Upper lobe of left lung (tissue), 6 donors: Measurements from ENCODE around the gene SPOCK1. TPM values are rescaled to one million over a fixed set of nuclear protein-coding genes. Genes with fewer than 3 reads are reported as not detected.
"Not testable (repeated sequence)": the region's sequence is repeated elsewhere in the genome, so short reads cannot be mapped to it uniquely, and the experiment has no call there.

Experiments
- ATAC-seq, 2 donors: fragments of 200-7000 bp; cut with Tn5 transposase; one replicate each; pipeline ENCODE4 v1.9.1; 2022; ENCODE audit warnings: mild to moderate bottlenecking in 2 of 2, moderate library complexity in 2 of 2; ENCODE audit not compliant: low FRiP score in 2 of 2
- DNase-seq, 2 donors: peaks; one replicate each; pipeline ENCODE4 v3.0.0-alpha.2; 2019 to 2020
- H3K27ac ChIP-seq, 4 donors: fragments of 200-600 bp; sonication (generic); one replicate each; pipeline ENCODE4 v1.5.1; 2016 to 2019
- H3K27me3 ChIP-seq, 4 donors: fragments of 200-600 bp; sonication (generic); one replicate each; pipeline ENCODE4 v1.5.1; 2017 to 2019
- H3K36me3 ChIP-seq, 4 donors: fragments of 200-600 bp; sonication (generic); one replicate each; pipeline ENCODE4 v1.5.1; 2016 to 2019
- H3K4me1 ChIP-seq, 4 donors: fragments of 200-600 bp; sonication (generic); one replicate each; pipeline ENCODE4 v1.5.1; 2018 to 2019
- H3K4me3 ChIP-seq, 4 donors: fragments of 200-600 bp; sonication (generic); one replicate each; pipeline ENCODE4 v1.5.1; 2017 to 2019; ENCODE audit warnings: mild to moderate bottlenecking in 2 of 4, moderate library complexity in 1 of 4
- H3K9me3 ChIP-seq, 4 donors: fragments of 200-600 bp; sonication (generic); one replicate each; pipeline ENCODE4 v1.5.1; 2018 to 2019
- EP300 ChIP-seq, 4 donors: sonication (generic); formaldehyde crosslinking; IDR thresholded peaks; one replicate each; pipeline ENCODE4 v1.5.1; 2017; ENCODE audit warnings: antibody characterized with exemption in 4 of 4, control low read depth in 2 of 4
- POLR2A ChIP-seq, 4 donors: fragments of 450-650 bp; IDR thresholded peaks; one replicate each; pipeline ENCODE4 v1.5.1; 2016 to 2017; ENCODE audit warnings: antibody characterized with exemption in 4 of 4, mild to moderate bottlenecking in 2 of 4
- POLR2AphosphoS5 ChIP-seq, 2 donors: sonication (generic); formaldehyde crosslinking; IDR thresholded peaks; one replicate each; pipeline ENCODE4 v1.5.1; 2017; ENCODE audit warnings: antibody characterized with exemption in 2 of 2
- WGBS, 2 donors: methylation state at CpG; one replicate each; pipeline ENCODE4 v1.1.5; 2017 to 2018; 5-methylcytosine and 5-hydroxymethylcytosine counted together
- total RNA-seq, 6 donors: library from RNA; depleted of rRNA in 4 of 6; stranded (reverse); fragments of >200 nt in 4 of 6; gene quantifications; one replicate each; pipeline versions ENCODE4 v1.1.0 to v1.2.1, GENCODE V29; 2016 to 2021
- TF ChIP-seq, protein P1 (sequence below), 6 experiments: fragments of 450-650 bp in 4 of 6; fragments of 200-600 bp in 2 of 6; sonication (generic) in 2 of 6; IDR thresholded peaks; one replicate each; pipeline ENCODE4 v1.5.1; 2016 to 2019; ENCODE audit warnings: antibody characterized with exemption in 6 of 6
- donor health status: DM: no; HTN: no; CAD: no; lungs with moderate emphysema.
- donor health status: DM: no; HTN: yes; CAD: no; lungs with severe emphysema.

SPOCK1 gene
- total RNA-seq, 6 donors from 2014 or later, result 0.33 to 16.6 (median 2.0) TPM; not detected in 1

DNA sequence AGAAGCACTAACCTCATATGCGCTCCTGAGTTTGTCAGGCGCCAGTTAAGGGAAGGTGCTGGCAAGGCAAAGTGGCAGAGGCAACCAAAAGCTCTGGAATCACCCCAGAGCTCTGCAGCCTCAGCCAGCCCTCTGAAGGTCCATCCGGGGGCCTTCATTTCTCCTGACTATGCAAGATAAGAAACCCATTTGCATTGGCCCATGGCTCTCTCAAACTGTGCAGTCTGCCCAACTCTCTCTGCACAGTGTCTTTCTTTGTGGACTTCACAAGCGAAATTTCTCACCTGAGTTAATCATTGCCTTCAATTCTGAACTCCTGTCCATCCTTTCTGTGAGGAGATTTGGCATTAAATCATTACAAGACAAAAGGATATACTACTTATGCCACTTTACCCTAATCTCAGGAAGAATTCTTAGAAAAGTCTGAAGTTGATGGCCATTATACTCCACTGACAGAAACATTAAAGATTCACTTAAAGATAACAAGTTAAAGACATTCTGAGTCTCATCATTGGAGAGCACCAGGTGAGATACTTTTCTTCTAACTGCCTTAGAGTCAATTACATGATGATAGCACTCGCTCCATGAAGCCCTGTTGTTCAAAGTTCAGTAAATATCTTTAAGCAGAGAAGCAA lies 235.6 kb downstream of the SPOCK1 start:
- Histone ChIP-seq H3K27ac (no peak overlapping the region), H3K9me3 (no peaks in the 10 kb centered on the region), H3K4me1 (no peaks in the 10 kb centered on the region), H3K27me3 (no peaks in the 10 kb centered on the region), H3K36me3 (no peaks in the 10 kb centered on the region), H3K4me3 (no peak overlapping the region)
- no peak for TF ChIP-seq POLR2AphosphoS5 (IDR thresholded peaks at IDR 0.05)
- TF ChIP-seq EP300 (IDR thresholded peaks at IDR 0.05), result no peak
- no peak for TF ChIP-seq POLR2A (IDR thresholded peaks at IDR 0.05)
- TF ChIP-seq, protein P1, sequence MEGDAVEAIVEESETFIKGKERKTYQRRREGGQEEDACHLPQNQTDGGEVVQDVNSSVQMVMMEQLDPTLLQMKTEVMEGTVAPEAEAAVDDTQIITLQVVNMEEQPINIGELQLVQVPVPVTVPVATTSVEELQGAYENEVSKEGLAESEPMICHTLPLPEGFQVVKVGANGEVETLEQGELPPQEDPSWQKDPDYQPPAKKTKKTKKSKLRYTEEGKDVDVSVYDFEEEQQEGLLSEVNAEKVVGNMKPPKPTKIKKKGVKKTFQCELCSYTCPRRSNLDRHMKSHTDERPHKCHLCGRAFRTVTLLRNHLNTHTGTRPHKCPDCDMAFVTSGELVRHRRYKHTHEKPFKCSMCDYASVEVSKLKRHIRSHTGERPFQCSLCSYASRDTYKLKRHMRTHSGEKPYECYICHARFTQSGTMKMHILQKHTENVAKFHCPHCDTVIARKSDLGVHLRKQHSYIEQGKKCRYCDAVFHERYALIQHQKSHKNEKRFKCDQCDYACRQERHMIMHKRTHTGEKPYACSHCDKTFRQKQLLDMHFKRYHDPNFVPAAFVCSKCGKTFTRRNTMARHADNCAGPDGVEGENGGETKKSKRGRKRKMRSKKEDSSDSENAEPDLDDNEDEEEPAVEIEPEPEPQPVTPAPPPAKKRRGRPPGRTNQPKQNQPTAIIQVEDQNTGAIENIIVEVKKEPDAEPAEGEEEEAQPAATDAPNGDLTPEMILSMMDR (IDR thresholded peaks at IDR 0.05), result no peak
- no peak for ATAC-seq
- 58 to 60% methylated on average over 4 to 5 of the region's 5 CpGs for WGBS, 2 donors
- no peak for DNase-seq

DNA sequence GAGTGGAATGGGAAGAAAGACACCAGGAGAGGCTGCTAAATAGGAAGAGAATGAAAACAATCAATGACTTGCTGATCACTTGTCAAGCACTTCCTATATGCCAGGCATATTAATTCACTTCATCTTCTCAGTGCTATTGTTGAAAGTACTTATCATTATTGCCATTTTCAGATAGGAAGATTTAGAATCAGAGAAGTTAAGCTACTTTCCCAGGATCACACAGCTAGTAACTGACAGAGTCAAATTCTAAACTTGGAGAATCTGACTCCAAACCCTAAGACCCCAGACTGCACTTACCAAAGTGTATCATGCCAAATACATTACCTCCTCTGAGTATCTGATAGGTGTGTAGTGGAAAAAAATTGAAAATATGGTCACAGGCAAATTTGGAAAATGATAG lies 236.3 kb downstream of the SPOCK1 start:
- Histone ChIP-seq H3K36me3 (no peaks in the 10 kb centered on the region), H3K27ac (no peak overlapping the region), H3K4me3 (no peak overlapping the region), H3K27me3 (no peaks in the 10 kb centered on the region), H3K4me1 (no peaks in the 10 kb centered on the region), H3K9me3 (no peaks in the 10 kb centered on the region)
- TF ChIP-seq, protein P1 (IDR thresholded peaks at IDR 0.05), result no peak
- no peak for TF ChIP-seq POLR2AphosphoS5 (IDR thresholded peaks at IDR 0.05)
- no peak for TF ChIP-seq EP300 (IDR thresholded peaks at IDR 0.05)
- TF ChIP-seq POLR2A (IDR thresholded peaks at IDR 0.05), result no peak
- no peak for DNase-seq
- ATAC-seq, result no peak

DNA sequence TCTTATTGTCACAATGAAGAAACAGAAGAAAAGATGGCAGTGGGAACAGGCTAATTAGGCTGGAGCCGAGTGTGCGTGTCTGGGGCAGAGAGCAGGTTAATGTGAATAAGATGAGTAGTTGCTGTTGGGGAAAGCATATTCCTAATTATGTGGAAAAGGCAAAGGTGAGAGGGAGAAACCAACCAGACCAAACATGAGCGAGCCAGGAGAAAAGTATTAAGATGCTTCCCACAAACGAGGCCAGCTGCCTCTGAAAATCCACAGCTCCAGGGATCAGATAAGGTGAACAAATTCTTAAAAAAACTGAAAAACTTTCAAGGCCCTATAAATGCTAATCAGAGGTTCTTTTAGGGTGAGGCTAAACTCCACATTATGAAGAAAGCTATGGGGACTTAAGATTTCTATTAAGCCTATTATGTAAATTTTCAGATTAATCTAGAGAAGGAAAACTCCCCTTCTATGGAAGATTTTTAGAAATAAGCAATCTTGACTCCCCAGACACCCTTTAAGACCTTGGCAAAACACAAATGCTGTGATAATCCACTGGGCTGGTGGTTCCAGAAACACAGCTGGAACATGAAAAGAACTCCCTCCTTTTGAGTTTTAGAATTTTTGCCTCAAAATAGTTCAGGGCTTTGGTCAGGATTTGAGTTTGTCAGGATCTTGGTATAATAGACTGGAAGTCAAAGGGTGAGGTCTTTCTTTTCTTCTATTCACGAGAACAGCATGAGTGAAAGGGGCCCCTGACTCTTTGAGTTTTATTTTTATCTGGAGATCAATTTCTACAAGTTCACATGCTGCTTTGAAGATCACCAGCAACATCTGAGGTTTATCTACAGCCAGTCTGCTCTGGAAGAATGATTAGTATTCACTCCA lies 238.1 kb downstream of the SPOCK1 start:
- Histone ChIP-seq H3K36me3 (no peaks in the 10 kb centered on the region), H3K4me1 (no peaks in the 10 kb centered on the region), H3K27ac (no peak overlapping the region), H3K4me3 (no peak overlapping the region), H3K27me3 (no peaks in the 10 kb centered on the region), H3K9me3 (no peaks in the 10 kb centered on the region)
- DNase-seq (no peak), ATAC-seq (peak in 1 of 2 donors; percentile 20)
- TF ChIP-seq POLR2A (IDR thresholded peaks at IDR 0.05), result no peak
- no peak for TF ChIP-seq EP300 (IDR thresholded peaks at IDR 0.05)
- TF ChIP-seq, protein P1 (IDR thresholded peaks at IDR 0.05), result no peak
- no peak for TF ChIP-seq POLR2AphosphoS5 (IDR thresholded peaks at IDR 0.05)
- 58 to 68% methylated on average over 5 of the region's 5 CpGs for WGBS, 2 donors

DNA sequence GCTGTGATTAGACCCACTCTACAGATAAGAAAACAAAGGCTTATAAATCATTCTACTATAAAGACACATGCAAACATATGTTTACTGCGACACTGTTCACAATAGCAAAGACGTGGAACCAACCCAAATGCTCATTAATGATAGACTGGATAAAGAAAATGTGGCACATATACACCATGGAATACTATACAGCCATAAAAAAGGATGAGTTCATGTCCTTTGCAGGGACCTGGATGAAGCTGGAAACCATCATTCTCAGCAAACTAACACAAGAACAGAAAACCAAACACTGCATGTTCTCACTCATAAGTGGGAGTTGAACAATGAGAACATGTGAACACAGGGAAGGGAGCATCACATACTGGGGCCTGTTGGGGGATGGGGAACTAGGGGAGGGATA lies 240.0 kb downstream of the SPOCK1 start:
- not testable (repeated sequence) for H3K9me3 ChIP-seq

DNA sequence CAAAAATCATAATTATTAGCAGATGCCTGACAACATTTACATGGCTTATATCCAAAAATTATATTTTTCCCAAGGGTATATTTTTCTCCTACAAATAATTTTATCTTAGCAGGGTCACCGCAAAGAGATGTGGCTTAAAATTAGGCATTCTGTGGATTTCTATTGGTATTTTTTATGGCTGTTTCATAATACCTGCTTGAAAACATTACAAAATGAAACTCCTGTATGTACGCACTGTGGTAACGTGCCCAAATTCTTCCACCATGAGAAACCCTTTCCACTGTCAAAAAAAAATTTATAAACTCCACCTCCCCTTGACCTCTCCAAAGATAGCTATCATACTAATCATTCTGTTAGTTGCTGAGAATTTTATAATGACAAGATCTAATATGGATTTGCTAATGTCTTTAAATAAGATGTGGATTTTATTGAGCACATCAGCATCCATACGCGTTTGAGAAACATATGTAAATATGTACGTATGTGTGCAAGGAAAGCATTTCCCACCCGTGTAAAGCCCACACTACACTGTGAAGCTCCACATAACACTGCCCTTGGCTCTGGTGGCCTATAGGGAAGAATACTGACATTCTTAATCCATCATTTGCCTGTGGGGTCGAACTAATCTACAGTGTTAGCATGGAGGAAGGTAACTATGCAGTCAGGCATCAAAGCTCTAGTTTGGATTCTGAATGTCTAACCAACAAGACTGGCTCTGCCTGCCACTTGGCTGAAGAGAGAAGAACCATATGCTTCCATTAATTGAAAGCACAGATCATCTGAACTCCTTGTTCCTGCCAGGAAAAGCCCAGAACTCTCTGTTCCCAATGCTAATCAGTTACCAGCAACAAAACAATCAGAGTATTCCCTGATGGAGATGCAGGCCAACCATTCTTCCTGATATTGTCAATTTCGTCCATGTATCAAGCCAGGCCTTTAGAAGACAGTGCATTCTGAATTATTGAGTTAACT lies 244.7 kb downstream of the SPOCK1 start:
- no peak for DNase-seq
- Histone ChIP-seq H3K4me3 (no peak overlapping the region), H3K27ac (no peak overlapping the region), H3K4me1 (no peaks in the 10 kb centered on the region), H3K36me3 (no peaks in the 10 kb centered on the region), H3K27me3 (no peaks in the 10 kb centered on the region), H3K9me3 (no peaks in the 10 kb centered on the region)
- peak in 2 of 4 donors; percentile 67 to 84 for TF ChIP-seq EP300 (IDR thresholded peaks at IDR 0.05)
- TF ChIP-seq, protein P1 (IDR thresholded peaks at IDR 0.05), result no peak
- WGBS, 2 donors, result 80 to 82% methylated on average over 9 of the region's 9 CpGs
- peak in 1 of 2 donors; percentile 79 for ATAC-seq

More for the DNA sequence above, 240.0 kb downstream of the SPOCK1 start:
- H3K4me1 ChIP-seq, H3K4me3 ChIP-seq, DNase-seq, H3K36me3 ChIP-seq, H3K27ac ChIP-seq, H3K27me3 ChIP-seq, ATAC-seq: not testable (repeated sequence)
- WGBS, 2 donors, result 85 to 94% methylated on average over 2 of the region's 2 CpGs
